ENCODE data around the gene MPV17L2.

GRCh38 chr19:18226956-18227780 is 34.1 kb downstream of the MPV17L2 start:
- TF ChIP-seq CTCF (IDR thresholded peaks at IDR 0.05), result no peak
- no peak for TF ChIP-seq POLR2A (IDR thresholded peaks at IDR 0.05)

Data from tibial nerve (tissue), 3 donors.